HG03378 (cell line): Measurements from ENCODE around the gene ABLIM2.

ENCODE experiments used
- ATAC-seq: cut with Tn5 transposase; IDR thresholded peaks from one replicate; pipeline ENCODE4 v1.9.1; 2021; ENCODE audit warnings: mild to moderate bottlenecking, moderate library complexity; ENCODE audit not compliant: unreplicated experiment

Gene ABLIM2

DNA sequence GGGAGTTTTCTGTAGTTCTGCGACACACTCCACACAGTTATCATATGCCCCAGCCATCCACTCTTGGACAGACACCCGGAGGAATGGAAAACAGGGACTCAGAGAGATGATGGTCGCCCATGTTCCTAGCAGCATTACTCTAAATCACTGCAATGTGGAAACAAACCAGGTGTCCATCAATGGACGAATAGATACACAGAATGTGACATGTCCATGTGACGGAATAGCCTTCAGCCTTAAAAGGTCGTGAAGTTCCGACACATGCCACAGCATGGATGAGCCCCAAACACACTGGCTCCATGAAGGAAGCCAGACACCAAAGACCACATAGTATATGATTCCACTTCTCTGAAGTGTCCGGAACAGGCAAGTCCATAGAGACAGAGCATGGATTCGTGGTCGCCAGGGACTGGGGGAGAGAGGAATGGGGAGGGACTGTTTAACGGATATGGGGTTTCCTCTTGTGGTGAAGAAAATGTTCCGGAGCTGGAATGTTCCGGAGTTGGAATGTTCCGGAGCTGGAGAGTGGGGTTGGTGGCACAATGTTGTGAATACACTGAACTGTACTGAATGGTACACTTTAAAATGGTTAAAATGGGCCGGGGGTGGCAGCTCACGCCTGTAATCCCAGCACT, 190.2 kb downstream of the ABLIM2 start:
- no peak for ATAC-seq

DNA sequence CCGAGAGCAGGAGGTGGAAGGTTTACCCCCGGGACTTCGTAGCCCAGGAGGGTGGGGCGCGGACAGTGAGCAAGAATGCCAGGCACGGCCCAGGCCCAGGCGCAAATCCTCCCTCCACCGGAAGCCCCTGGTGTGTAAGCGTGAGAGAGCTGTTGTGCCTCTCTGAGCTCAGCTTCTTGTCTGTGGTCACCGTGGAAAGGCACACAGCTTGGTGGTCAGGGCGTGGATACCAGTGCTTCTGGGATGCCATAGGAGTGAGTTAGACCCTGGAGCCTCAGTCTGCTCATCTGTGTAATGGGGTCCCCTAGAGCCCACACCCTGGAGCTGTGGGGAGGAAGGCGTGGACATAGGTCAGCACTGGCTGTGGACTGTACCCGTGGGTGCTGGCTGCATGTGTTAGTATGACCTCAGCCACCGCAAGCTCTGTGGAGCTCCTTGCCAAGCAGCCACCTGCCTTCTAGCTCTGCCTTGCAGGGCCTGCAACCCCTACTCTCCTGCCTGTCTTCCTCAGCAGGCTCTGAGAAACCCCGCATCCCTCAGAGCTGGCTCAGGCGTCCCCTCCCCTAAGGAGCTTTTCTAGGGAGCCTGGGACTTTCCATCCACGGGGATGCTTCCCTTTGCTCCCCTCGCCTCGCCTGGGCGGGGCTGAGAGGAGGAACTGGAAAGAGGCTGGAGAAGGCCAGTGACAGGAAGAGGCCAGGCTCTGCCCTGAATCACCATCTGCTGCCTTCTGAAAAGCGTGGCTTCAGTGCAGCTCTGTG, 190.9 kb downstream of the ABLIM2 start:
- ATAC-seq, result no peak

DNA sequence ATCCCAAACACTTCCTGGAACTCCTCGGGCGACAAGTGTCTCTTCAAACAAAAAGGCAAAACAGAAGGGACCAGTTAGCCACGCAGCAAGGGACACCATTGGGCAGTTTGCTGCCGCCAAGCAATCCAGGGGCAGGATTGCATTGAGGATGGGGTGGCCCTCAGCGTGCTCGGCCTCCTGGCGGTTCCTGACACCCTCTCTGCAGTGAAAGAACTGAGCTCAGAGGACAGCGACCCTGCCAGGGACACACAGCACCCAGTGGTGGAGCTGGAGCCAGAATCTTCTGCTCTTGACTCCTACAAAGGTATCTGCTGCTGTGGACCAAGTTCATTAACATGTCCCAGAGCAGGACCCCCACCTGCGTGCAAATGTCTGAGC, 191.6 kb downstream of the ABLIM2 start:
- ATAC-seq, result no peak

DNA sequence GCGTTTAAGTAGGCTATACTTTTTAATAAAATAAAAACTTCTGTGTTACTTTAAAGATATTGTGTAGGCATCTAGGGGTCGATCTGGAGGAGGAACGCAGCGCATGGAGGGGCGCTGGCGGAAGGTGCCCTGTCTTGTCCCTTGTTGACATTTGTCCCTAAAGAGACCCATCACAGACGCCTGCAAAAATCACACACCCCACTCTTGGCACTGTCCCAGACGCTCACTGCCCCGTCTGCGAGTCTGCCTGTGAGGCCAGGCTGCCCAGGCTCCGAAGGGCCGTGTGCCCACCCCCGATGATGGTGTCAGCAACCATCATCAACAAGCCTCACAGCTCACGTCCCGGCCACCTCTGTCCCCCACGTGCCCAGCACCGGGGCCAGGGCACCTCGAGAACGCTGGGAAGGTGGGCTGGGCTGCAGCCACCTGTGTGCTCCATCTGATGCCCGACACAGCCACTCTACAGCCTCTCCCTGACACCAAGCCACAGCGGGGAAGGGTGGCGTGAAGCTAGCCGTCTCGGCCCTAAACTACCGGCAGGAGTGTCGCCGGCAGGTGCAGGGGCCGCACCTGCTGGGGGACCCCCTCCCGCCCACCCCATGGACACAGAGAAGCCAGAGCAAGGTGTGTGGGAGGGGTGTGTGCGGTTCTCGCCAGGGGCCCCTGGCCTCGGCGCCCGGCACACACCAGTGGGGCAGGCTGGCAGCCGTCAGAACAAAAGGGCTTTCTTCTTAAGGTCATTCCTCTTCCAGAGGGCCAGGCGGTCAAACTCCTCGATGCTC, 192.1 kb downstream of the ABLIM2 start:
- ATAC-seq, result no peak

DNA sequence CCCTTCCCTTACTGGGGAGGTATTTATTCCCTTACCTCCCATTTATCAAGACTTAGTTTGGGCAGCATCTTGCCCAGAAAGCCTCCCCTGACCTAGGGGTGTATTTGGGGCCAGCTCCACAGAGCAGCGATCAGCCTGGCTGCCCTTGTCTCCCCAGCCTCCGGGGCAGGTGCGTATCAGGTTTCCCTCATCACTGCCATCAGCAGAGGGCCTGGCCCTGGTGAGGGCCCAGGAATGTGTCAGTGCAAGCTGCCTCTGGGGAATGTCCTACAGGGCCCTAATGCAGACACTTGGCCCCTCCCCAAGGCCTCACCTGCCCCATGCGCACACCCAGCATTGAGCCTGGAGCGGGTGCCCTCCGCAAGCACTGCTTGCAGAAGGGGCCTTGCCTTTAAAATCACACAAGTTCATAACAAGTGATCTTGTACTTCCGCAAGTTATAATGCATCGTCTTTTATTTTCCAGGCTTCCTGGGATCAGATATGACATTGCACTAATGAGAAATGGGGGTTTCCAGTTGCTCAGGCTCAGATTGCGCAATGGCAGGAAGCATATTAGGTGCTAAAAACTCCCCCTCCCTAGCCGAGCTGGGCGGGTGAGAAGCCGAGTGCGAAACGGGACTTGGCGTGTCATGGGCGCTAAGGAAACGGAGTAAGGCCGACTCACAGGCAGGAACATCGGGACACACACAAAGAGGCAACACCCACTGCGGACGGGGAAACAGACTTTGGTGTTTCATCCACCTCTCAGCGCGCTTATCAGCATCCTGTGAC, 193.5 kb downstream of the ABLIM2 start:
- no peak for ATAC-seq

DNA sequence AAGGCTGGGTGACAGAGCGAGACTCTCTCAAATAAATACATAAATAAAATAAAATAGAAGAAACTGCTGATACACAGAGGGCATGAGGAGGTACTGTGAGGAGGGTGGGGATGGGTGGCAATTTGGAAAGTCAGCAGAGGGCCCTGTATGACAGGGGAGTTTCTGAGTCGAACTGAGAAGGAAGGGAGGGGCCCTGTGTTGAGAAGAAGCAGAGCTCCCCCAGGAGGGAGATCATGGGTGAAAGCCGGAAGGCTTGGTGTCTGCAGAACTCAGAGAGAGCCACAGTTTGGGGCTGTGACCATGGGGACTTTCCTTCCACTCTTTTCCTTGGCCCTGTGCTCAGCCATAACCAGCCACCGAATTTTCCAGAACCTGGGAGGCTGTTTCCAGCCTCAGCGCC, 194.2 kb downstream of the ABLIM2 start:
- no peak for ATAC-seq

DNA sequence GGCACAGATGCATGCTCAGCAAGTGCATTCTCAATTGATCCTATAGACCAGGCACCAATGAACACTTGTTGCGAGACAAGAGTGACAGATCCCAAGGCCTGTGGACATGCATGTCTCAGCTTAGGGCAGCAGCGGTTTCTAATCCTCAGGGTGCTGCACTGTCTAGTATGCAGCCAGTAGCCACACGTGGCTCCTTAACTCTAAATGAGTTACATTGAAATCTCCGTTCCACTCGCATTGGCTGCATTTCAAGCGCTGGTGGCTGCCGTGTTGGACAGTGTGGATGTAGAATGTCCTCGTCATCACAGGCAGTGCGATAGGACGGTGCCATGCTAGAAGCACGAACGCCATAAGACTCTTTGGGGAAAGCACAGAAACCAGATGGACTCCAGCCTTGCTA, 194.9 kb downstream of the ABLIM2 start:
- no peak for ATAC-seq

DNA sequence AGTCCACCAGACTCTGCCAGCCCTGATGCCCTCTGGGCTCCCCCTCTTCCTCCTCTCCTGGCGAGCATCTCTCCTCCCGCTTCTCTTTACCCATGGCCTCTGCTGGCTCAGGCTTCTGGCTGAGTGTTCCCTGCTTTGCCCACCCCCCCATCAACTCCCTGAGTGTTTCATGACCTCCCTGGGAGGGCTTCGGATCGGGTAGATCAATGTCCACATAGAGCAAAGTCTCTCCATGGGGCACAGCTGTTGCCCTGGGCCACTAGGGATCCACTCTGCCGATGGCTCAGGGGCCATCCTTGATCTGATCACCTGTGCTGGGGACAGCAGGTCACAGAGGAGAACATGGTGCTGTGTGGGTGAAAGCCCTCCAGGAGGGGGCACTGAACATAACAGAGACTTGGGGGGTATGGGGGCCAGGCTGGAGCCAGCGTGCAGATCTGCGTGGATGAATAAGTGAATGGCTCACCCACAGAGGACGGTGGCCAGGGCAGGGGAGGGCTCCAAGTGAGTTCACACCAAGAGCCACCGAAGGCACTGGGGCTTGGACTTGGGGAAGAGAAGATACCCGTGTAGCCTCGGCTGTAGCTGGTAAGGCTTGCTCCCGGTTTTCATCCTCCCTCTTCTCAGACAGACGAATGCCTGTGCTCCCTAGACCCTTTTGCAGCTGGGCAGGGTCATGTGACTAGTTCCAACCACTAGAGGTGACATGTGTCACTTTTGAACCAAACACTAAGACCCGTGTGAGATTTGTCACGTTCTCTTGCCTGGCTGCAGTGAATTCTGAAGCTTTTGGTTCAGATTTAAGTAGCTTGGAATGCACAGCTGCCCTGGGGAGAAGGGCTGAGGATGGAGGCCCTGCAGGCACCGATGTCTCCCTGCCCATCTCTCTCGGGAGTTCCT, 195.8 kb downstream of the ABLIM2 start:
- ATAC-seq, result no peak

DNA sequence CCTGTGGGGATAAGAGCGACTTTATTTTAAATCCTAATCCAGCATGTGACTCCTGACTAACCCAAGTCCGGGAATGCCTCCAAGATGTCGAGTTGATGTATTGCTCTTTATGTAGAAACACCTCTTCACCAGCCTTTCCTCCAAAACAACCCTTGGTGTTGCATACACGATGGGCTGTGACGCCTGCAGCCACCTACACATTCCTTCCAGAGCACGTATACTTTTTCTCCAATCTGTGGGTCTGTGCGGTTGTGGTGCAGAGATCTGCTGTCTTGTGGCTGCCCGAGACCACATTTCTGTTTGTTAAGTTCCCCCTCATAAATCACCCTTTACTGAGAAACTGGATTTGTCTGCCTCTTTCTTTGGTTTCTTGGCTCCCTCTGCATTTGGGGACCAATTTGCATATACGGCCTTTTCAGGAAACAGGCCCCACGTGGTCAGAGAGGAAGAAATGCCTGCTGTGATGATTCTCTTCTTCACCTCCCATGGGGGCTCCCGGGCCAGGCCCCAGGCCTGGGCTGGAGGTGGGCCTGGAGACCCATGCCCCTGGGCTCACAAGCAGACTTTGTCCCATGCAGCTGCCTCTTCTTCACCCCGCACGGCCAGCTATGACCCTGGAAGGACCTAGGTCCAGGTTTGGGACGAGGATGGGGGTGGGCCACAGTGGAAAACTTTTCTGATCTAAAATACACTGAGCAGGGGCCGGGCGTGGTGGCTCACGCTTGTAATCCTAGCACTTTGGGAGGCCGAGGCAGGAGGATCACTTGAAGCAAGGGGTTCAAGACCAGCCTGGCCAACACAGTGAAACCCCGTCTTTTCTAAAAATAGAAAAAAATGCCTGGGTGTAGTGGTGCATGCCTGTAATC, 197.6 kb downstream of the ABLIM2 start:
- ATAC-seq, result peak; percentile 69

DNA sequence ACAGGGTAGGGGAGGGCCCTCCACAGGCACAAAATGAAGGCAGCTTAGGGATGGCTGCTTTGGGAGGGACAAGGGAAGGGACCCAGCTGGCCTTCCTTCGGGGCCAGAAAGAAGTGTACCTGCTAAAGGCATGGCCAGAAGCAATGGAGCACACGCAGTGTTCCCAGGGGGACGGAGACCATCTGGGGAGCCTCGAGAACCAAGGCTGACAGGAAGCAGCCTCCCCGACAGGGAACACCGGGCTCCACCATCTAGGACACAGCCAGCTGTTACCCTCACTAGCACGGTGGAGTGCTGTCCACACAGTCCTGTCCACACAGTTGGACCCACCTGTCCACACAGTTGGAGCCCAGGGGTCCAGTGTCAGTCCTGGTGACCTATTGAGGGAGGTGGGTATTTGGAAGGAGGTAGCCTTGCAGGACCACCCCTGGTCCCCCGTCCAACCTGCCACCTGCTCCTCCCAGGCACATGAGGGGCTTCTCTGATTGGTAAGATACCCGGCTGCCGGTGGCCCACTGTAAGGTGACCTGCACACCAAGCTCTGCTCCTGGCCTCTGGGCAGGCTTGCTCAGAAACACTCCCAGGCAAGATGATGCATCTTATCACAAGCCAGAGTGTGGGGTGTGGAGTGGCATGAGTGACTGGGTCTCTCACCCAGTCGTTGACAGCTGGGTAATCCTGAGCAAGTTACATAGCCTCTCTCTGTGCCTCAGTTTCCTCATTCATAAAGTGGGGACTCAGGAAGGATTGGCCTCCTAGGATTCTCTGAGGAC, 198.4 kb downstream of the ABLIM2 start:
- ATAC-seq, result no peak

DNA sequence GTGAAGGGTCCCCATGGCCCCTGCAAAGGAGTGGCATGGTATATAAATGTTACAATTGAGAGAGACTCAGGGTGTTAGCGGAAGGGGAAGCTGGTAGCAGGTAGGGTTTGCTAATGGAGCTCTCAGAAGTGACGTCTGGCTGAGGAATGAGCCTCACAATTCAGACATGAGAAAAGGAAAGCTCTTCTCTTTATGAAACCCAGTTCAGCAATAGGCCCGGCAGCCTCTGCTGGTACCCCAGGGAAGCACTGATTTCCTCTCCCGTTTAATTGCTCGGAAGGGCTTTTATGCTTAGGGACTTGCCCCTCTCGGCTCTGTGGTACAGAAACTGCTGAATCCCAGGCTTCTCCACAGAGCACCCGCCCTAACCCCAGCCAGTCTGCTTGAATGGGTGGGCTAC, 199.5 kb downstream of the ABLIM2 start:
- ATAC-seq, result no peak

DNA sequence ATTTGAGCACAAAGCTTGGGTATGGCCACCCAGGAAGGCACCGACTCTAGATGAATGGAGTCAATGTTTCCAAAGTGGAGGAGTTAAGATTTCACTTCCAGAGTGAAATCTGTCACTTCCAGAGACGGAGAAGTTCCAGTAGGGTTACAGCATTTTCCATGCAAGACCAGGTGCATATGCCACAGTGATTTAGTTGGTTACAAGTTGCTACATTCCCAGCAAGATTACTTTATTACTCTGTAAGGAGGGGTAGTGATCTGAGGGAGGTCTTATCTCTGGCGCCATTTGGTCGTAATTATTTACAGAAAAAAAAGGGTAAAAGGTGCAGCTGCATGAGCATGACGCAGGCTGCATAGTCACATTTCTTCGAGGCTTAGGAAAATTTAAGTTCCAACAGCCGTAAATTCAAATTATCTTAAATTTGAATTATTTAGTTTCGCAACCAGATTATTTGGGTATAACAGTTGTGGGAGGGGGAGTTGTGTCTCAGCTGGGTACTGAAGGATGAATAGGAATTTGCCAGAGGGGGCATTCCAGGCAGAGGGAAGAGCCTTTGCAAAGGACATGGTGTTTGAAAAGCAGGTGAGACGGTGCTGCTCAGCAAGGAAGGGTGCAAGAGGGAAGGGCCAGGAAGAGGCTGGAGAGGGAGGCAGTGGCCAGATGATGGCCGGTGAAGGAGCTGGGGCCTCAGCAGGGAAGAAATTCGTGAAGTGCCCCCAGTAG, 201.5 kb downstream of the ABLIM2 start:
- ATAC-seq, result no peak

DNA sequence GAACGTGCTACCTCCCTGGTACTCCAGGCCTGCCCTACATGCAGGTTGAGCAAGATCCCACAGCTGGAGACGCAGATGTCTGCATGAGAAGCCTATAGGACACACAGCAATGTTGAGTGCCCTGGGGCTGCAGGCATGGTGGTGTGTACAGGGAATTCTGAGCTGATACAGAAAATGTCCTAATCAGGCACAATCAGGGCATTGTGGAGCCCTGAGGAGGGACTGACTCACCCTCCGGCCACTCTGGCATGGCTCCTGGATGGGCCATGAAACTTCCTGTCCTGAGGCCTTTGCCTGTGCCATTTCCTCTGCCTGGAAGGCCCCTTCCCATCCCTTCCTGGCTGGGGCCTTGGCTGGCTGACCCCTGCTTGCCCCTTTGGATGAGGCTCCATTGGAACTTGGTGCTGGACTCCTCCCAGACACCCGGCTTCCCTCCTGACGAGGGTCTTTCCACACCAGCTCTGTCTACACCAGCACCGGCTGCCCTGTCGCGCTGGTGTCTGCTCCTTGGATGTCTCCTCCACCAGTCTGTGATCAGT, 202.3 kb downstream of the ABLIM2 start:
- ATAC-seq, result no peak

DNA sequence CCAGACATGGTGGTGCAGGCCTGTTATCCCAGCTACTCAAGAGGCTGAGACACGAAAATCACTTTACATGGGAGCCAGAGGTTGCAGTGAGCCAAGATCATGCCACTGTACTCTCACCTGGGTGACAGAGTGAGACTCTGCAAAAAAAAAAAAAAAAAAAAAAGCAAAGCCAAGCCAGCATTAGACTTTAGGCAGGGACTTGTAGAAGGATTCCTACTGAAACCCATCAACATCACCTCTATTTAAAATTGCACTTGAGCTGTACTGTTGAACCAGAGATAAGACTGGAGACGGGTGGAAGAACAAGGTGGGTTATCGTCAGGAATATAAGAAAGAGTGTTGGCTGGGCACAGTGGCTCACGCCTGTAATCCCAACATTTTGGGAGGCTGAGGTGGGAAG, 203.2 kb downstream of the ABLIM2 start:
- no peak for ATAC-seq

DNA sequence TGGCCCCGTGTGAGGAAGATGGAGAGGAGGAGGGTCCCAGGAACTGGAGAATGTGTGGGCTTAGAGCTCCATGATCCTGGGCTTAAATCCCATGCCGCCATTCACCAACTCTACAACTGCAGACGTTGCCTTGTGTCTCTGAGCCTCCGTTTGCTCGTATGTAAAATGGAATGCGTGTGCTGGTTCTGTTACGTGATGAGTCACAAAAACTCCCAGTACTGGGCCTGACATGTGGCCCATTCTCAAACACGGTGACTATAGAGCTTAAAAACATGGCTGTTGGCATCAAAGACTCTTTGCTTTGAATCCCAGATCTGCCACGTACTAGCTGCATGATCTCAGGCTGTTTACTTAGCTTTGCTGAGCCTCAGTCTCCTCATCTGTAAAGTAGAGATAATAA, 206.0 kb downstream of the ABLIM2 start:
- ATAC-seq, result no peak

DNA sequence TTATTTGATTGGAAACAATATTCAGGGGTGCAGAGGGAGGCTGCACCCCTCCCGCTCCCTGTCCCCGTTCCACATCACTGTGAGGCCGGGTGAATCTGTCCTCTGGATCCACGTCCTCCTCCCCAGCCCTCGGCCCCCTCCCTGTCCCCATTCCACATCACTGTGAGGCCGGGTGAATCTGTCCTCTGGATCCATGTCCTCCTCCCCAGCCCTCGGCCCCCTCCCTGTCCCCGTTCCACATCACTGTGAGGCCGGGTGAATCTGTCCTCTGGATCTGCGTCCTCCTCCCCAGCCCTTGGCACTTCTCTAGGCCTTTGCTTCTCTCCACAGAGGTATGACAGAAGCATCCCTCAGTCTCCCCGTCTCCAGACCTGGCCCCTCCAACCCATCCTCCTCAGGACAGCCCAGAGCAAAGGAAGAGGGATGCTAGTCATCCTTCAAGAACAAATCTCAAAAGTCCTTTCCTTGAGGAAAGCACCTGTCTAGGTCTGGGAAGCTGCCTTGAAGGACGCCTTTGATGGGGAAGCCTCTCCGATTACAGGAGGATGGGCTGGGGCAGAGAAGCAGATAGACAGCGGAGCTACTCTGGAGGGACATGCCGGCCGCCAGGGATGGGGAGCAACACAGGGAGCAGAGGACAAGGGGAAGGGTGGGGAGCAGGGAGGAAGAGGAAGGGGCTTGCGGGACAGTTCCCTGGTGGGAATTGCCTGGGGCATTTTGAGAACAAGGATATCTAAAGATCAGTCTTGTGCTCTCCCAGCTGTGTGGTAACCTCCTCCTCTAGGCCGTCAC, 208.1 kb downstream of the ABLIM2 start:
- ATAC-seq, result no peak

DNA sequence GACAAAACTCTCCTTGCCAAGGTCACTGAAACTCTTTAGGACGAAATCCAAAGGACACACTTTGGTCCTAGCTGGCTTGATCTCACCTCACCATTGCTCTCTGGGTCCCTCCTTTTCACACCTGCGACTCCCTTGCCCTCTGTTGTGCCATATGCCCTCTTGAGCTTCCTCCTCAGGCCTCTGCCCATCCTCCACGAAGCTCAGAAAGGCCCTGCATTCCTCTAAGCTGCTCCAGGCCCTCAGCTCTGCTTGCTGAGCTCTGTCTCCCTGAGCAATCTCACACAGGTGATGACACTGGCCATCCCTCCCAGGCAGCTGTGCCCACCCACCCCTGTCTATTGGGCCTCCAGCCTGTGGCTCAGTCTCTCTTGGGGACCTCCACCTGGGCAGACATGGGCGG, 208.9 kb downstream of the ABLIM2 start:
- ATAC-seq, result no peak
